Measurements from ENCODE around the gene TATDN2.

The TATDN2 gene

GRCh38 chr3:10277115-10277625 lies 28.9 kb downstream of the TATDN2 start:
- peaks cover 39% of the 10 kb centered on the region for H3K36me3 Mint-ChIP-seq (ENCODE audit: low read depth)
- no peak for TF ChIP-seq CTCF (IDR thresholded peaks at IDR 0.05; ENCODE audit: unreplicated experiment in 3 of 3)
- H3K4me3 Mint-ChIP-seq, result no peak overlapping the region
- no peak overlapping the region for H3K27ac Mint-ChIP-seq
- H3K27me3 Mint-ChIP-seq (ENCODE audit: low read depth), result no peaks in the 10 kb centered on the region
- no peaks in the 10 kb centered on the region for H3K9me3 Mint-ChIP-seq
- H3K4me1 Mint-ChIP-seq, result peaks cover 21% of the 10 kb centered on the region

- H3K4me3 Mint-ChIP-seq, result no peak overlapping the region
- no peak for TF ChIP-seq CTCF (IDR thresholded peaks at IDR 0.05; ENCODE audit: unreplicated experiment in 3 of 3)
- peaks cover 46% of the 10 kb centered on the region for H3K36me3 Mint-ChIP-seq (ENCODE audit: low read depth)
- no peaks in the 10 kb centered on the region for H3K27me3 Mint-ChIP-seq (ENCODE audit: low read depth)
- no peaks in the 10 kb centered on the region for H3K9me3 Mint-ChIP-seq
- peaks cover 17% of the 10 kb centered on the region for H3K4me1 Mint-ChIP-seq
- no peak overlapping the region for H3K27ac Mint-ChIP-seq
Measured at GRCh38 chr3:10278501-10278900, 30.2 kb downstream of the TATDN2 start.

- no peak overlapping the region for H3K4me3 Mint-ChIP-seq
- H3K27me3 Mint-ChIP-seq (ENCODE audit: low read depth), result no peaks in the 10 kb centered on the region
- H3K9me3 Mint-ChIP-seq, result no peaks in the 10 kb centered on the region
- peaks cover 48% of the 10 kb centered on the region for H3K36me3 Mint-ChIP-seq (ENCODE audit: low read depth)
- no peak overlapping the region for H3K27ac Mint-ChIP-seq
- peaks cover 13% of the 10 kb centered on the region for H3K4me1 Mint-ChIP-seq
- TF ChIP-seq CTCF (IDR thresholded peaks at IDR 0.05; ENCODE audit: unreplicated experiment in 3 of 3), result no peak
Measured at GRCh38 chr3:10279384-10280176, 31.3 kb downstream of the TATDN2 start.

GRCh38 chr3:10280177-10280529 lies 31.9 kb downstream of the TATDN2 start:
- Mint-ChIP-seq H3K27me3 (ENCODE audit: low read depth) (no peaks in the 10 kb centered on the region), H3K4me3 (no peak overlapping the region), H3K36me3 (ENCODE audit: low read depth) (peaks cover 48% of the 10 kb centered on the region), H3K4me1 (peaks cover 12% of the 10 kb centered on the region), H3K27ac (no peak overlapping the region), H3K9me3 (no peaks in the 10 kb centered on the region)
- TF ChIP-seq CTCF (IDR thresholded peaks at IDR 0.05; ENCODE audit: unreplicated experiment in 3 of 3), result no peak

GRCh38 chr3:10280571-10280970 lies 32.3 kb downstream of the TATDN2 start:
- TF ChIP-seq CTCF (IDR thresholded peaks at IDR 0.05; ENCODE audit: unreplicated experiment in 3 of 3), result no peak
- Mint-ChIP-seq H3K4me3 (no peak overlapping the region), H3K4me1 (peaks cover 13% of the 10 kb centered on the region), H3K9me3 (no peaks in the 10 kb centered on the region), H3K27ac (no peak overlapping the region), H3K27me3 (ENCODE audit: low read depth) (no peaks in the 10 kb centered on the region), H3K36me3 (ENCODE audit: low read depth) (peaks cover 48% of the 10 kb centered on the region)

GRCh38 chr3:10281951-10282350 lies 33.7 kb downstream of the TATDN2 start:
- no peak for TF ChIP-seq CTCF (IDR thresholded peaks at IDR 0.05; ENCODE audit: unreplicated experiment in 3 of 3)
- Mint-ChIP-seq H3K9me3 (no peaks in the 10 kb centered on the region), H3K4me1 (peaks cover 18% of the 10 kb centered on the region), H3K27me3 (ENCODE audit: low read depth) (no peaks in the 10 kb centered on the region), H3K36me3 (ENCODE audit: low read depth) (peaks cover 45% of the 10 kb centered on the region), H3K27ac (peak overlapping the region in 2 of 3 experiments; percentile 33 to 60), H3K4me3 (no peak overlapping the region)

All from nephron (organoid).